ENCODE data around the gene SLC5A12.

The SLC5A12 gene

DNA sequence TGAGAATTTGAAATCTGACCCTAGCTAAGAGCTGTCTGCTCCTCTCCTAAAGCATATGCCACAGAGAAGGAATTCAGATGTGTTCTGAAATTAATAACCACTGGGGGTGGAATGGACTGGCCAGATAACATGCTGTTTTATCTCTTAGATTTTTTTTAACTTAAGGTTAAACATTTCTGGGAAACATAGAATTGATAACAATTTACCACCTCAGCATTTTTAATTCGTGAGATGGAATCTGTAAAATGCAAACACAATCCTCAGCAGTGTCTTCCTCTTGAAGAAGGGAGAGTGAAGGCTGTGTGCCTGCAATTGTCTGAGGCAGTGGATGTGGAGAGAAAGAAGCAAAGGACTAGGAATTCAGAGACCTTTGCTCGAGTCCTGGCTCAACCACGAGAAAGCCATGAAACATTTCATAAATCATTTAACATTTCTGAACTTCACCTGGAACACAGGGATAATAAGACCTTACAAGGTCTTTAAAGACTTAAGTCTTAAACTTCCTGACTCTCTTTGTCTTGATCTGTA, at the start of gene SLC5A12:
TSS of gene SLC5A12 (minus strand) at position 113 of the 528 bp plus-strand sequence. CDS start 346 bp downstream, outside the sequence.
- DNase-seq (ENCODE audit: low spot score) = no peak

- DNase-seq (ENCODE audit: low spot score) = no peak
Measured at GRCh38 chr11:26769027-26769426, 47.2 kb upstream of the SLC5A12 start.

- no peak for DNase-seq (ENCODE audit: low spot score)
Measured at GRCh38 chr11:26767060-26767459, 45.2 kb upstream of the SLC5A12 start.

- DNase-seq (ENCODE audit: low spot score) = no peak
Measured at GRCh38 chr11:26765323-26765722, 43.5 kb upstream of the SLC5A12 start.

GRCh38 chr11:26764825-26765224, 43.0 kb upstream of the SLC5A12 start:
- no peak for DNase-seq (ENCODE audit: low spot score)

DNA sequence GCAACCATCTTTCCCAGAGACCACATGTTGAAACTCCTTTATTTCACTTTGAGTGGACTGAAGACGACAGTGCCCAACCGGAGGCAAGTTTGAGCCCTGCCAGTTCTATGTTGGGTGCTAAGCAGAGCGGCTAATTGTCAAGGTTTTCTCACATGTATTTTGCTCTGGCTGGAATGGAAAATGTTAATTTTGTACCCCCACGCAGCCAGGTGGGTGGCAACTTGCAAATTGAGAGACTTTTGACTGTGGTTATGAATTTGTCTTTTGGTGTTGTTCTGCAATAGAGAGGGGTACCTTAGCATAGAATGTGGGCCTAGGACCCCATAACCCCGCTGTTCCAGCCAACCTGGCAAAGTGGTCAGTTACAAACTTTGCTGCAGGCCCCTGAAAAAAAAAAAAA, 42.5 kb upstream of the SLC5A12 start:
- no peak for DNase-seq (ENCODE audit: low spot score)

GRCh38 chr11:26762089-26762488, 40.2 kb upstream of the SLC5A12 start:
- no peak for DNase-seq (ENCODE audit: low spot score)

- no peak for DNase-seq (ENCODE audit: low spot score)
Measured at GRCh38 chr11:26761361-26761809, 39.5 kb upstream of the SLC5A12 start.

DNA sequence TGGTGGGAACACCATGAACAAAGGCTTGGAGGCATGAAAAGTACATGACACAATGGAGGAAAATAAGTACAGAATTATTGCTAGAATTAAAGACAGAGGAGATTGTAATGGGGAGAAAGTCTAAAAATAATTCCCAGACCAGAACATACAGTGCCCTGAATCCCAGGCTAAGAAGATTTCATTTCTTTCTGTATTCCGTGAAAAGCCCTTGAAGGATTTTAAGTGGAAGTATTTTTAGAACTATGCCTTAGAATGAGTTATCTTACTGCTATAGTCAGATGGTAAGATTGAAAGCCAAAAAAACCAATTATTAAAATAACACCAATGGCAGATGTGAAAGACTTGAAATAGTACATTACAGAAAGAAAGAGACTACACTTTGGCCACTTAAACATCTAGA, 36.1 kb upstream of the SLC5A12 start:
- DNase-seq (ENCODE audit: low spot score) = no peak

- no peak for DNase-seq (ENCODE audit: low spot score)
Measured at GRCh38 chr11:26755762-26756161, 33.9 kb upstream of the SLC5A12 start.

- no peak for DNase-seq (ENCODE audit: low spot score)
Measured at GRCh38 chr11:26753723-26754504, 32.1 kb upstream of the SLC5A12 start.

DNA sequence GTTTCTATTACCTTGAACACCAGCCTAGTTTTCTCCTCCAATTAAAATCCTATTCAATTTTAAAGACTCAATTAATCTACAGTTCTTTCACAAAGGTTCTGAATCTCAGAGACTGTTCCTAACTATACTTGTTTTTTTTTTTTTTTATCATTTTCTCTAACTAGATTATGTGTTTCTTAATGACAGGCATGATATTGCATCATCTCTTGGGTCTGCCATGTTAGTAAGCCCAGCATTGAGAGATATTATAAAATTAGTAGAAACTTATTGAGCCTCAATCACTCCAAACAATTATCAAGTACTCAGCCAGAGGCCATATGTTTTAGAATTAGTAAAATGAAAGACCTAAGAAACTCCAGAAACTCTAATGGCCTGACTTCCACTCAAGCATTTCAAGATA, 28.1 kb upstream of the SLC5A12 start:
- DNase-seq (ENCODE audit: low spot score) = no peak

DNA sequence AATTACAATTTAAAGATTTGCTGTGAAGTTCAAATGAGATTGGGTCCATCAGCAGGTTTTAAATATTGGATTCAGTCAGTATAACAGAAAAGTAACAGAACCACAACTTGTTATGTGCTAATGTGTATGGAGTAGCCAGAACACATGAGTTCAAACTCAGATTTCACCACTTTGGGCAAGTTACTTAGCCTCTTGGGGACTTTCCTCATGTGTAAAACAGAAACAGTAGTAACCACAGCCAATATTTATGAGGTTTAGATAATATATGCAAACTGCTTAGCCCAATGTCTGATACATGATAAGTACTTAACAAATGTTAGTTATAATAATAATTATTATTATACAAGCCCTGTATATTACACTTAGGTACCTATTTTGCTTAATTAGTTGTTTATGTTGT, 21.8 kb upstream of the SLC5A12 start:
- DNase-seq (ENCODE audit: low spot score) = no peak

GRCh38 chr11:26742966-26743365, 21.1 kb upstream of the SLC5A12 start:
- no peak for DNase-seq (ENCODE audit: low spot score)

GRCh38 chr11:26741036-26741435, 19.2 kb upstream of the SLC5A12 start:
- DNase-seq (ENCODE audit: low spot score) = no peak

DNA sequence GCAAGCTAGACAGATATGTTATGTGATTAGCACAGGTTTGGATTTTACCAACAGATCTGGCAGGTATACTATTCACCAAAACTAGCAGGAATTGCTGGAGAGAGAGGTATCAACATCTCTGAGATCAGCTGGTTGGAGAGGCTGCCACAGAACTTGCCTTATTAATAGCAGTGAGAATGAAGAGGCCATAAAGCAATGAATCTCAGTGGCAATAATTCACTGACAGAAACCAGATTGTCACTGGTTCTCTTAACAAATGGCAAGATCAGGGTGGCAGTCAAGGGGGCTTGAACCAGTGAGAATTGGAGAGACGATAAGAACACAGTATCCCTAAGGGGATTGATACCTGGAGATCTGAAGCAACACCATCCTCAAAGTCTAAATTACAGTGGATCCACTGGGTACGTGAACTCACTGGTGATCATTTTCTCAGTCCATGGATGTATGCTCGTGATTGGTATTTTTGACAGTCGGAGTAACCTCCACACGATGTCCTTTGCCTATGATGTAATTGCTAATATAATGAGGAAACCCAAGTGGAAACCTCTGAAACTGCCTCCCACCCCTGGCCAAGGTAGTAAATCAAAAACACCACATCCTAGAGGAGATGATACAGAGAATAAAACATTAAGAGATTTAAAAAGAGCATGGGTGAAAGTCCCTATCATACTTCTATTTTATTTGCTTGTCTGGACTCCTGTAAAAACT, 17.7 kb upstream of the SLC5A12 start:
- no peak for DNase-seq (ENCODE audit: low spot score)

DNA sequence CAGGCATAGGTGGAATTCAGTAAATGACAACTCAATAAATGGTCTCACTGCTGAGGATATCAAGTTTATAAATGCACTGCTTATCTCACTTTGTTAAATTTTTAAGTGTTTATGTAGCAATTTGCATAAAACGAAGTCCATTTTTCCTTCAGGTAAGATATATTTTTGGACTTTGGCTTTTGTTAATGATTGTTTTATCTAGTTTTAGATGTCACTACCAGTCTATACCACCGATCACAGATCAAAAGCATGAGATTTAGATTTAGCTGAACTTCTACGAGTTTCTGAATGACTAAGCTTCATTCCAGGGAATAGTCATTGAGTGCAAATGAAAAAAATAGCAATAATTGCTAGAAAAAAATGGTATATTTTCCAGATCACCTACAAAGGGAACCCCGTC, 12.8 kb upstream of the SLC5A12 start:
- no peak for DNase-seq (ENCODE audit: low spot score)

DNA sequence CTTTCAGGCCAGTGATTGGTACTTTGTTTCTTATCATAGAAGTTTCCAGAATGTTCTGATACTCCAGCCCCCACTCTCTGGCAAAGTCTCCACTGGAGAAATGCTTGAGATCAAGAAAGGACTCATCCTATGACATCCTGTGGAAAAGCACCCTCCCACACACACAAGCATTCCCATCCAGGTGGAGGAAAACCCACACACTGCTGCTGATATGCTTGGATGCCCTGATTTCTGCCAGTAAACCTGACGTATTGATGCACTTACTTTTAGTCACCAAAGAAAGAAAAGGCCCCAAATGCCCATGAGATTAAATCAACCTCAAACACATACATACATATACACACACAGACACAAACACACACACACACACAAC, 9.2 kb upstream of the SLC5A12 start:
- DNase-seq (ENCODE audit: low spot score) = no peak

GRCh38 chr11:26730414-26731083, 8.7 kb upstream of the SLC5A12 start:
- no peak for DNase-seq (ENCODE audit: low spot score)

GRCh38 chr11:26729284-26729683, 7.4 kb upstream of the SLC5A12 start:
- DNase-seq (ENCODE audit: low spot score) = no peak

GRCh38 chr11:26726960-26727359, 5.1 kb upstream of the SLC5A12 start:
- no peak for DNase-seq (ENCODE audit: low spot score)

- no peak for DNase-seq (ENCODE audit: low spot score)
Measured at GRCh38 chr11:26719998-26720397, 1.9 kb downstream of the SLC5A12 start.

Measured in hematopoietic multipotent progenitor cell treated with erythropoietin and hydrocortisone succinate and interleukin-3 and kit ligand, for 15 days (in vitro differentiated cells).